ENCODE data around the gene HOTAIR. TPM values are rescaled to one million over a fixed set of nuclear protein-coding genes. Genes with fewer than 3 reads are reported as not detected.
A peak's percentile ranks its signal among the peaks of the same experiment; 100 is the strongest.

Gene HOTAIR
- total RNA-seq, 2 donors from 2014 or later: not detected

GRCh38 chr12:53975479-53976152 is 862 bp upstream of the HOTAIR start:
- no peak for ATAC-seq
- H3K4me3 Mint-ChIP-seq: peak overlapping the region; percentile 60
- DNase-seq: no peak
- peaks cover 9% of the 10 kb centered on the region for H3K4me1 Mint-ChIP-seq
- H3K36me3 Mint-ChIP-seq (ENCODE audit: low read depth): no peaks in the 10 kb centered on the region
- H3K27ac Mint-ChIP-seq: peak overlapping the region; percentile 51
- peaks cover 80% of the 10 kb centered on the region for H3K27me3 Mint-ChIP-seq
- H3K9me3 ChIP-seq (ENCODE audit: control insufficient read depth, low read length, poor library complexity, severe bottlenecking): no peaks in the 10 kb centered on the region

DNA sequence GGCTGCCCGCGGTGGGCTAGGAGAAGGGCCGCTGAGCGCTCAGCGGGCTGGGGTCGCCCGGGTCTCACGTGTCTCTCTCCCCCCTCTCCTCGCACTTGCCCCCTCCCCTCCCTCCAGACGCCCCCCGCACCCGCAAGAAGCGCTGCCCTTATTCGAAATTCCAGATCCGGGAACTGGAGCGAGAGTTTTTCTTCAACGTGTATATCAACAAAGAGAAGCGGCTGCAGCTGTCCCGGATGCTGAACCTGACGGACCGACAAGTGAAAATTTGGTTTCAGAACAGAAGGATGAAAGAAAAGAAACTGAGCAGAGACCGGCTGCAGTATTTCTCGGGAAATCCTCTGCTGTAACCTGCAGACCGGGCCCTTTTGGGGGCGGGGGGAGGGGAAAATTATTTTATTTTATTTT is 314 bp upstream of the HOTAIR start:
- Mint-ChIP-seq H3K4me3 (no peak overlapping the region), H3K36me3 (ENCODE audit: low read depth) (no peaks in the 10 kb centered on the region), H3K4me1 (peaks cover 5% of the 10 kb centered on the region), H3K27ac (peak overlapping the region; percentile 51), H3K27me3 (peaks cover 80% of the 10 kb centered on the region)
- DNase-seq: no peak
- H3K9me3 ChIP-seq (ENCODE audit: control insufficient read depth, low read length, poor library complexity, severe bottlenecking): no peaks in the 10 kb centered on the region
- no peak for ATAC-seq

DNA sequence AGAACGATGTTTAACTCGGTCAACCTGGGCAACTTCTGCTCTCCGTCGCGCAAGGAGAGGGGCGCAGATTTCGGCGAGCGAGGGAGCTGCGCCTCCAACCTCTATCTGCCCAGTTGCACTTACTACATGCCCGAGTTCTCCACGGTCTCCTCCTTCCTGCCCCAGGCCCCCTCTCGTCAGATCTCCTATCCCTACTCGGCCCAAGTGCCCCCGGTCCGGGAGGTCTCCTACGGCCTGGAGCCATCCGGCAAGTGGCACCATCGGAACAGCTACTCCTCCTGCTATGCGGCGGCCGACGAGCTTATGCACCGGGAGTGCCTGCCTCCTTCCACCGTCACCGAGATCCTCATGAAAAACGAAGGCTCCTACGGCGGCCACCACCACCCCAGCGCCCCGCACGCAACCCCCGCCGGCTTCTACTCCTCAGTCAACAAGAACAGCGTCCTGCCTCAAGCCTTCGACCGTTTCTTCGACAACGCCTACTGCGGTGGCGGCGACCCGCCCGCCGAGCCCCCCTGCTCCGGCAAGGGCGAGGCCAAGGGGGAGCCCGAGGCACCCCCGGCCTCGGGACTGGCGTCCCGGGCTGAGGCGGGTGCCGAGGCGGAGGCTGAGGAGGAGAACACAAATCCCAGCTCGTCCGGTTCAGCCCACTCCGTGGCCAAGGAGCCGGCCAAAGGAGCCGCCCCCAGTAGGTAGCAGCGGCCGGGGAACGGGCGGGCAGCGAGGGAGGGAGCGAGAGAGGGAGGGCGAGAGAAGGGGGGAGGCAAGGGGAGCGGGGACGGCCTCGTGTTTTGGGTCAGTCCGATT is 1.3 kb downstream of the HOTAIR start:
- H3K27me3 Mint-ChIP-seq: peaks cover 81% of the 10 kb centered on the region
- no peak for ATAC-seq
- DNase-seq: no peak
- no peaks in the 10 kb centered on the region for H3K36me3 Mint-ChIP-seq (ENCODE audit: low read depth)
- H3K27ac Mint-ChIP-seq: peak overlapping the region; percentile 82
- H3K4me3 Mint-ChIP-seq: peak overlapping the region; percentile 42
- H3K9me3 ChIP-seq (ENCODE audit: control insufficient read depth, low read length, poor library complexity, severe bottlenecking): no peaks in the 10 kb centered on the region
- peaks cover 5% of the 10 kb centered on the region for H3K4me1 Mint-ChIP-seq

- no peaks in the 10 kb centered on the region for H3K9me3 ChIP-seq (ENCODE audit: control insufficient read depth, low read length, poor library complexity, severe bottlenecking)
- ATAC-seq: no peak
- H3K27ac Mint-ChIP-seq: peak within 1 kb of the TSS; percentile 82
- peaks cover 3% of the 10 kb centered on the region for H3K4me1 Mint-ChIP-seq
- peak within 1 kb of the TSS; percentile 82 for H3K4me3 Mint-ChIP-seq
- H3K36me3 Mint-ChIP-seq (ENCODE audit: low read depth): no peaks in the 10 kb centered on the region
- peaks cover 81% of the 10 kb centered on the region for H3K27me3 Mint-ChIP-seq
- no peak for DNase-seq
These were observed 2.0 kb downstream of the HOTAIR start, which contains the start of gene HOXC11 for GRCh38 chr12:53972722-53973235. TSS of gene HOXC11 (plus strand) at chr12:53973126. CDS start at chr12:53973242, 116 bp downstream.

- Mint-ChIP-seq H3K4me3 (peak overlapping the region; percentile 42), H3K27me3 (peaks cover 81% of the 10 kb centered on the region)
These were observed 2.5 kb downstream of the HOTAIR start for GRCh38 chr12:53972152-53972702.

GRCh38 chr12:53971686-53972085 is 3.1 kb downstream of the HOTAIR start:
- no peaks in the 10 kb centered on the region for H3K9me3 ChIP-seq (ENCODE audit: control insufficient read depth, low read length, poor library complexity, severe bottlenecking)
- no peak overlapping the region for H3K27ac Mint-ChIP-seq

More at GRCh38 chr12:53972152-53972702, 2.5 kb downstream of the HOTAIR start:
- peak overlapping the region; percentile 82 for H3K27ac Mint-ChIP-seq
- DNase-seq: no peak
- no peak for ATAC-seq
- peaks cover 4% of the 10 kb centered on the region for H3K36me3 Mint-ChIP-seq (ENCODE audit: low read depth)
- H3K4me1 Mint-ChIP-seq: peaks cover 3% of the 10 kb centered on the region
- no peaks in the 10 kb centered on the region for H3K9me3 ChIP-seq (ENCODE audit: control insufficient read depth, low read length, poor library complexity, severe bottlenecking)

DNA sequence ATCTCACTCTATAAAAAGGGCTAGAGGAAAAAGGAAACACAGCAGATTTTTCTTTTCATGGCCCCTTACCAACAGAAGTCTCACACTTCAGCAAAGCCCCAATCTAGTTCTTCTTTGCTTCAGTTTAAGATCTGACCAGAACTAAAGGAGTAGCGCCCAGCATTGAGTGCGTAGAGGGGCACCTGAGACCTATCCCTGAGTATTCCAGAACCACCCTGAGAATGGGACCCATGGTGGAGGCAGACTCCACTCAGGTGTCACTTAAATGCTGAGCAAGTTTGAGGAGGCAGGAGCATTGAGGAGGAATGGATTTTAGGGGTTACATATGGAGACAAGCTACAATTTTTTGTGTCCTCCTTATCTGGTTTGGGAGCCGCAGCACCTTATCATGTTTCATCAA is 3.6 kb downstream of the HOTAIR start:
- H3K9me3 ChIP-seq (ENCODE audit: control insufficient read depth, low read length, poor library complexity, severe bottlenecking): no peaks in the 10 kb centered on the region
- ATAC-seq (no peak), DNase-seq (no peak)
- peaks cover 9% of the 10 kb centered on the region for H3K4me1 Mint-ChIP-seq
- H3K27me3 Mint-ChIP-seq: peaks cover 83% of the 10 kb centered on the region
- H3K4me3 Mint-ChIP-seq: no peak overlapping the region
- H3K36me3 Mint-ChIP-seq (ENCODE audit: low read depth): peaks cover 6% of the 10 kb centered on the region
- H3K27ac Mint-ChIP-seq: no peak overlapping the region

More at GRCh38 chr12:53971686-53972085, 3.1 kb downstream of the HOTAIR start:
- H3K36me3 Mint-ChIP-seq (ENCODE audit: low read depth): peaks cover 4% of the 10 kb centered on the region
- no peak for DNase-seq
- peaks cover 81% of the 10 kb centered on the region for H3K27me3 Mint-ChIP-seq
- no peak overlapping the region for H3K4me3 Mint-ChIP-seq
- ATAC-seq: no peak
- peaks cover 3% of the 10 kb centered on the region for H3K4me1 Mint-ChIP-seq

DNA sequence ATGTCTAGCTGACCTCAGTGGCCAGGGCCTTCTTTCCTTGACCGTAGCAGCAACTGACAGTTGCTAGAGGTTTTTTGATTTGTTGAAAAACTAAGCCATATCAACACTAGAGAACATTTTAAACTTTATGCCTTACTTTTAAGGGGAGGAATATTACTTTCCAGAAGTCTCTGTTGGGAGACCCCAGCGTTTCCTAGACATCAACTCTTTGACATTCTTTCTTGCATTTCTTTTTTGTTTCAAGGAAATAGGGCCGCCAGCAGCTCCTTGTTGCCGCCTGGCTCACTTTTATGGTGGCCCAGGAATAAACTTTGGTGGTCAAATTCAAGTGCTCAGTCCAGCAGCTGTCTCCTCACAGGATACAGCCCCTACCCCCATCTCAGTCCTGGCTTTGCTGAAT is 4.3 kb downstream of the HOTAIR start:
- Mint-ChIP-seq H3K27ac (no peak overlapping the region), H3K4me3 (no peak overlapping the region), H3K4me1 (peaks cover 13% of the 10 kb centered on the region), H3K27me3 (peaks cover 83% of the 10 kb centered on the region), H3K36me3 (ENCODE audit: low read depth) (peaks cover 9% of the 10 kb centered on the region)
- no peak for ATAC-seq
- no peaks in the 10 kb centered on the region for H3K9me3 ChIP-seq (ENCODE audit: control insufficient read depth, low read length, poor library complexity, severe bottlenecking)
- no peak for DNase-seq

GRCh38 chr12:53969588-53970259 is 5.0 kb downstream of the HOTAIR start:
- Mint-ChIP-seq H3K4me1 (peaks cover 17% of the 10 kb centered on the region), H3K4me3 (no peak overlapping the region), H3K36me3 (ENCODE audit: low read depth) (peaks cover 11% of the 10 kb centered on the region), H3K27me3 (peaks cover 87% of the 10 kb centered on the region), H3K27ac (no peak overlapping the region)
- DNase-seq (no peak), ATAC-seq (no peak)
- H3K9me3 ChIP-seq (ENCODE audit: control insufficient read depth, low read length, poor library complexity, severe bottlenecking): no peaks in the 10 kb centered on the region

- H3K4me1 Mint-ChIP-seq: peaks cover 23% of the 10 kb centered on the region
- ATAC-seq (no peak), DNase-seq (no peak)
- H3K27ac Mint-ChIP-seq: no peak overlapping the region
- no peak overlapping the region for H3K4me3 Mint-ChIP-seq
- H3K36me3 Mint-ChIP-seq (ENCODE audit: low read depth): peaks cover 15% of the 10 kb centered on the region
- H3K27me3 Mint-ChIP-seq: peaks cover 99% of the 10 kb centered on the region
- no peaks in the 10 kb centered on the region for H3K9me3 ChIP-seq (ENCODE audit: control insufficient read depth, low read length, poor library complexity, severe bottlenecking)
These were observed 6.3 kb downstream of the HOTAIR start for GRCh38 chr12:53968214-53969127.

DNA sequence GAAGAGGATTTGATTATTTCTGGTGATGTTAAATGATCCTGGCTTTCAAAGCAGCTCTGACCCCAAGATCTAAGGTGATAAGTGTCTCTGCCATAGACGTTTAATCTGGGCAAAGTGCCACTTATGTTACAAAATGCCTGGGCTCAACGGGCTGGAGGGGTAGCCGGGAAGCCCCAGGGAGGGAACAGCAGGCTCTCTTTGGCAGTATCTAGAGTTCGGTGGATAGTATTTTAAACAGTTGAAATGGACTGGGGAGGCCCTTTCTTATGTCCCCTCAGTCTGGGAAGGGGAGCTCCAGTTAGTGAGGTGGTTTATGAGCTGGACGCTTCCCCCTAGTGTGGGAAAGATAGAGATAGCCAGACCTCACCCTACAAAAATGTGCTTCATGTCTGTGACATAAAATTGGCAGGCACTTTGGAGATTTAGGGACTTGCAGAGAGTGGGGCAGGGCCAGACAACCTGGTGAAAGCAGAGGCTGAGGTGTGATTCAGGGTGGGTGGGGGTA is 7.3 kb downstream of the HOTAIR start:
- no peak overlapping the region for H3K4me3 Mint-ChIP-seq
- no peaks in the 10 kb centered on the region for H3K9me3 ChIP-seq (ENCODE audit: control insufficient read depth, low read length, poor library complexity, severe bottlenecking)
- peaks cover 15% of the 10 kb centered on the region for H3K36me3 Mint-ChIP-seq (ENCODE audit: low read depth)
- peaks cover 99% of the 10 kb centered on the region for H3K27me3 Mint-ChIP-seq
- no peak overlapping the region for H3K27ac Mint-ChIP-seq
- peaks cover 23% of the 10 kb centered on the region for H3K4me1 Mint-ChIP-seq
- ATAC-seq: no peak
- DNase-seq: no peak
